Activated CD8-positive, alpha-beta memory T cell treated with anti-CD3 and anti-CD28 coated beads, Interleukin-2, amount 50 U/mL, for 4 hours (primary cell): ENCODE data around the gene SEMA7A.
A peak's percentile ranks its signal among the peaks of the same experiment; 100 is the strongest.

ENCODE experiments used
- DNase-seq: peaks from one replicate; pipeline ENCODE4 v3.0.0-alpha.2; 2020

SEMA7A gene

GRCh38 chr15:74428970-74429780 is 4.6 kb downstream of the SEMA7A start:
- DNase-seq: no peak

DNA sequence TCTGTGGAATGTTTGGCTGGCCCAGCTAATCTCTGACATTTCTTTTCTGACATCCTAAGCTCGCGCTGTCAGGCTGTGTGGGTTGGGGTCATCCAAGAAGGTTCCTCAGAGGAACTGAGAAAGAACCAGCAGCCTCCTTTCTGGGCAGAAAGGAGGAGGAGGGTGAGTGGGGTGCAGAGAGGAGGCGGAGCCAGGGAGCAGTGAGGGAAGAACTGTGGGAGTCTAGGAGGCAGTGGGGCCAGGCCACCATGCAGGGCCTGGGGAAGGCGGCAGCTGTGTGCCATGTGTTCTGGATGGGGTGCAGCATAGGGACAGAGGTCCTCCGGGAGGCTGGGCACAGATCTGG is 5.3 kb downstream of the SEMA7A start:
- DNase-seq: no peak

GRCh38 chr15:74427607-74428441 is 5.9 kb downstream of the SEMA7A start:
- no peak for DNase-seq

DNA sequence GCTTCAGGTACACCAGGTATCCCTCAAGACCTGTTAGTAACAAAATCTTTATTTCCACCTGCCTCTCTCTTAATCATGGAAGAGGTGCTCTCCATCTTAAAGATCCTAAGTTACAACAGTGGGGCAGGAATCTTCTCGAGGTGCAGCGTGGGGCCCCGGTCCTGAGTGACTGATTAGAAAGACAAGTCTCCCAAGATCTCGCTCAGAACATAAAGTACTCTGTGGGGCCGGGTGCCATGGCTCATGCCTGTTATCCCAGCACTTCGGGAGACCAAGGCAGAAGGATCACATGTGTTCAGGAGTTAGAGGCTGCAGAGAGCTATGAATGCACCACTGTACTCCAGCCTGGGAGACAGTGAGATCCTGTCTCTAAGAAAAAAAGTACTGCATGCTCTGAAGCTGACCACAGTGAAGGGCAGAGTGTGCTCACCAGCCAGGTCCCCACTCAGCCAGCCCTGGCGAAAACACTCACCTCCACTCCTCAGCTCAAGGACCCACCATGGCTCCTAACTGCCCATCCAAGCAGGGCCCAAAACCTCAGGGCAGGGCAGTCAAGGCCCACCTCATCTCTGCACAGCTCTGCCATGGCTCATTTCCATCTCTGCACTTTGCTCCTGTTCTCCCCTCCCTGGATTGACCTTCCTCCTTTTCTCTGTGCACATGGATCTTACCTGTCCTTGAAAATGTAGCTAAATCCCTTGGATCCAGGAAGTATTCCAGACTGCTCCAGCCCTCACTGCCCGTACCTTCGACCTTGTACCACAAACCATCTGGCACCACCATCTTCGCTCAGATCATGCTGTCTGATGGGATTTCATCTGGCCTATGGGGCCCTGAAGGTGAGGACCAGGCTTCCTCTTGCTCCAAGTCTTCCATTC is 7.1 kb downstream of the SEMA7A start:
- no peak for DNase-seq

DNA sequence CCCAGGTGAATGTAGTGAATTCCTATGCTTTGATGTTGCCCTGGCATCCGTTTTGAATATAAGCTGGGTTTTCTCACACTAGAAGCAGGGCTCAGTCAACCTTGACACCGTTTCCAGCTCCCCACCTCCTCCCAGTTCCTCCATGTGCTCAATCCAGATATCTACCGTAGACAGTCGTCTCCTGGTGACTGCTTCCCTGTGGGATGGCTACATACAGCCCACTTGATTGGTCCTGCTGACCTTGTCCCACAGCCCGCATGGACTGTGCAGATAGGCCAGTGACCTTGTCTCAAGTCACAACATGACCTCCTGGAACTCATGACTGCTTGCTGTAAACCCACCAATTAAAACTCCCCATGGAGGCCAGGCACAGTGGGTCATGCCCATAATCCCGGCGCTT is 8.1 kb downstream of the SEMA7A start:
- DNase-seq: no peak

DNA sequence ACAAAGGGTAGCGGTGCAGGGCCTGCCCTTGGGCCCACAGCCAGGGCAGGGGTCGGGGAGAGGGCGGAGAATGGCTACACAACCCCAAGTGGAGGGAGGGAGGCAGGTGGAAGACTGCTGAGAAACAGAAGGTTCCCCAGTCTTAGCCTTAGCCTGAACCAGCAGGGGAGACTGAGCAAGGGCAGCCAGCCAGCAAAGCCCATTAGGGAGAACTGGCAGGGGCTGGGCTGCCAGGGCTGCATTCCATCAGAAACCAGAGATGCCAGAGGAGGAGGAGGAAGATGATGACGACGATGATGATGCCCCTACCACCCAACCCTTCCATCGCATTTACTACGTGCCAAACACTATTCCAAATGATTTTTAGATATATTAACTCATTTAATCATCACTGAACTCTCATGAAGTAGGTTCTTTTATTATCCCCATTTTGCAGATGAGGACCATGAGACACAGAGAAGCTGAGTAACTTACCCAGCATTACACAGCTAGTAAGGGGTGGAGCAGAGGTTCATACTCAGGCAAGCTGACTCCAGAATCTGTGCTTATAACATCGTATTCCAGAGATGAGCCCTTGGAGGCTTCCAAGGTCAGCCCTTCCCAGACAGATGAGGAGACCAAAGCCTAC is 8.7 kb downstream of the SEMA7A start:
- no peak for DNase-seq

DNA sequence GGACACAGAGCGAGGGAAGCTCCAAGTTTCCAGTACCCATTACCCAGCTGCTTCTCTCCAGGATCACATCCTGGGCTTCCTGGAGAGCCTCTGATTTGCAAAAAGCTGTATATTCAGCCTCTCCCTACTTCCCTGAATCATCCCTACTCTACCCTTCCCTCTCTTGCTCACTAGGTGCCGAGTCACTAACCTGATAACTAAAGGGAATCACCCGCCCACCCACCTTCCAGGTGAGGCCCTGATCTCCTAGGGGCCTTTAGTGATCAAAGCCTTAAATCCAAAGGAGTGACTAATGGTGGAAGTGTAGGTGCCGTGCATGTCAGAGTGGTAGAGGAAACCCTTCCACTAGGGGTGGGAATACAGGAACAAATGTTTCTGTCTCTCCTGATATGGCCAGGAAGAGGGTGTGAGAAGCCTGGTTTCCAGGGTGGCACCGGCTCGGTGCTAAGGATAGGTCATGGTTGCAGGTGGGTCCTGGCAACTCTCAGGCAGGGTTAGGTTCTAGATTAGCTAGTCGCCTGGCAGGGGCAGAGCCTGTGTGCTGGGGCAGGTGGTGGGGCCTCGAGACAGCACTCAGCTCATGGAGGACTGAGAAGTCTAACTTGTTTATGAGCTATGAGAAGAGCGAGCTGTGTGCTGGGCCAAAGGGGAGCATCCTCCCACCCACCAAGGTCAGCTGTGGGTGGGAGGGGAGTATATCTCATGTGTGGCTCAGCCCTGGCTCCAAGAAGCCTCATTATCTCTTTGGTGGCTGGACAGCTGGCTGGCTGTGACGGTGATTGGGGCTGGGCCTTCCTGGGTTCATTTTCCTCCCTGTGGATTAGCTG is 10.1 kb downstream of the SEMA7A start:
- DNase-seq: no peak

DNA sequence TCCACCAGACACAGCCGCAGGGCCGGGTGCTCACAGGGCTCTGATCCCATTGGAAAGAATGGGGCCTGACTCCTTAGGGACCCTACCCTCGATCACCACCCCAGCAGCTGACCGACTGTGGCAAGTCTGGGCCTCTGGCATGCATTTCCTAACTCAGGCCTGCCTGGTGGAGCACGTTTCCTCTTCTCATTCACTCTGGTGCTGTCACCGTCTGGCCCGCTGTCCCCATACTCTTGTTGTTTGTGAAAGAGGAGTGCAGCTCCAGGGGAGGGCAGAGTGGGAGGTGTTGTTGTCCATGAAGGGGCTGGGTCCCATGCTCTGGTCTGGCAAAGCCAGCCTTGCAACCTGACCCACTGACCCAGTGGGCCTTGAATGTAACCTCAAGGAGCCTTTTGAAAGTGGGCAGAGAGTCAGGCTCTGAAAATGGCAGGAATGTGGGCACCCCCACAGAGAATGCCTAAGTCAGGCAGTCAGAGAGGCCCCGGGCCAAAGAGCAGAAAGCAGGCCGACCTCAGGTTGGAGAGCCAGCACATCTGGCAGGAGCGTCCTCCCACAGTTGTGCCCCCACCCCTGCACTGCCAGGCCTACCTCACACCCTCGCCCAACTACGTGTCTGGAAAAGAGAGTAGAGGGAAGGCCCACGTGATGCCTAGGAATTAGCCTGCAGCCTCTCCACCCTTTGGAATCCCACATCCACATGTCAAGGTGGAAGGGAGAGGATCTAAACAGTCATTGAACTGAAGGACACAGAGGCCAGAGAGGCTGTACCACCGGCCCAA is 10.9 kb downstream of the SEMA7A start:
- DNase-seq: no peak

DNA sequence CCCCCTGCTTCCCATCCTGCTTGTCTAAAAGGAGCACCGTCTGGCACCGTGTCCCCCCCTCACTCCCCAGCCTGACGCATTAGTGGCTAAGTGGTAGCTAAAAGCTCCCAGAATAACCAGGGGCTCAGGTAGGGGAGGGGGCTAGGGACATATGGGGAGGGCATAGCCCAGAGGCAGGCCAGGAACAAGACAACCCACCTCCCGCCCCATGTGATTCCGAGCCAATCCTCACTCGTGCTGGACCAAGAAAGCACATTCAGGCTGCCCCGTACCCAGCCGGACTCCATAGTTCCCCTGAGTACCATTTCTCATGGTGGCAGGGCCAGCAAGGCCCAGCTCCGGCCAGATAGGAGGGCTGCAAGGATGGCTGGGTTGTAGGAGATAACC is 11.5 kb downstream of the SEMA7A start:
- no peak for DNase-seq

- no peak for DNase-seq
These were observed 12.2 kb downstream of the SEMA7A start for GRCh38 chr15:74421302-74422245.

GRCh38 chr15:74420193-74420905 is 13.4 kb downstream of the SEMA7A start:
- peak; percentile 14 for DNase-seq

- no peak for DNase-seq
These were observed 14.3 kb downstream of the SEMA7A start for GRCh38 chr15:74419432-74419831.

DNA sequence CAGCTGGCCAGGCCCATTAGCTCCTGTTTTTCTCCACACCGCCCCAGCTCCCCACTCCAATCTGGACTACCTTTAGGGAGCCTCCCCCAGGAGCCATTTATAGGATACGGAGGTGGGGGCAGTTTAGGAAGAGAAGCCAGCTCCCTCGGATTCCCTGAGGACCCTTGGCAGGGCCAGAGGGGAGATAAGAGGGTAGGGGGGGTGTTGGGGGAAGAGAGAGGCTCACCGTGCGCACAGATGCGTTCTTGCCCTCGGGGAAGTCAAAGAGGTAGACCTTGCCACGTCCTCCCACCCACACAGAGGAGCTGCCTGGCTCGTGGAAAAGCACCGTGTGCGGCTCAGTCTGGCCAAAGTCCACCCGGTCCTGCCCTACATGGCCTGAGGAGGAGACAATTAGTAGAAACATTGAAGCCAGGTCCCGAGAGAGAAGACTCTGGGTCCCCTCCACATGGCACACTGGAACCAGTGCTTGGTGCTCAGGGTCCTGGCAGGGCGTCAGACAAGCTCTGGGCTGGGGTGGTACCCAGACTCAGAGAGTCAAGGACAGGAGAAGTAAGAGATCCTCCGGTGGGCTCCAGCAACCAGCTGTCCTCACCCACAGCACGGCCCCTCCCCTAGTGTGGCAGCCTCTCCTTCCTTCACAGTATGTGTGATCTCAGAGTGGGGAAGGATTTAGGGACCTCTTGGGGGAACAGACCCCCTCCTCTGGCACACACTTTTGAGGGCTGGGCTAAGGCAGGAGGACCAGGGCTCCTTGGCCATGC is 15.0 kb downstream of the SEMA7A start:
- peak; percentile 16 for DNase-seq

DNA sequence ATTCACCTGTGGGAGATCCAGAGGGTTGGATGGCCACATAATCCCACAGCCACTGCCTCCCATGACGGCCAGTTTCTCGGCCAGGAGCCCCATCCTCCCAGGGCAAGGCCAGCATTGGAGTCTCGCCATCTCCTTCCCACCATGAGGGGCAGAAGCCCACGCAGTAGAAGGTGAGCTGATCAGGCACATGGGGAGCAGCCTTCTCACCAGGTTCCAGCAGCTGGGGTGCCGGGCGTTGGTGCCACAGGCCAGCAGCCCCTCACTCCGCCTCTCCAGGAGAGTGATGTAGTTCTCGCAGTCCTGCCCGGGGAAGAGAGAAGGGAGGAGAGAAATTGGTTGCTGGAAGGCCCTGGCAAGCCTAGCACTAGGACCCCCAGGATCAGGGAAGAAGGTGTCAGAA is 16.1 kb downstream of the SEMA7A start:
- no peak for DNase-seq

GRCh38 chr15:74417225-74417624 is 16.5 kb downstream of the SEMA7A start:
- DNase-seq: no peak

DNA sequence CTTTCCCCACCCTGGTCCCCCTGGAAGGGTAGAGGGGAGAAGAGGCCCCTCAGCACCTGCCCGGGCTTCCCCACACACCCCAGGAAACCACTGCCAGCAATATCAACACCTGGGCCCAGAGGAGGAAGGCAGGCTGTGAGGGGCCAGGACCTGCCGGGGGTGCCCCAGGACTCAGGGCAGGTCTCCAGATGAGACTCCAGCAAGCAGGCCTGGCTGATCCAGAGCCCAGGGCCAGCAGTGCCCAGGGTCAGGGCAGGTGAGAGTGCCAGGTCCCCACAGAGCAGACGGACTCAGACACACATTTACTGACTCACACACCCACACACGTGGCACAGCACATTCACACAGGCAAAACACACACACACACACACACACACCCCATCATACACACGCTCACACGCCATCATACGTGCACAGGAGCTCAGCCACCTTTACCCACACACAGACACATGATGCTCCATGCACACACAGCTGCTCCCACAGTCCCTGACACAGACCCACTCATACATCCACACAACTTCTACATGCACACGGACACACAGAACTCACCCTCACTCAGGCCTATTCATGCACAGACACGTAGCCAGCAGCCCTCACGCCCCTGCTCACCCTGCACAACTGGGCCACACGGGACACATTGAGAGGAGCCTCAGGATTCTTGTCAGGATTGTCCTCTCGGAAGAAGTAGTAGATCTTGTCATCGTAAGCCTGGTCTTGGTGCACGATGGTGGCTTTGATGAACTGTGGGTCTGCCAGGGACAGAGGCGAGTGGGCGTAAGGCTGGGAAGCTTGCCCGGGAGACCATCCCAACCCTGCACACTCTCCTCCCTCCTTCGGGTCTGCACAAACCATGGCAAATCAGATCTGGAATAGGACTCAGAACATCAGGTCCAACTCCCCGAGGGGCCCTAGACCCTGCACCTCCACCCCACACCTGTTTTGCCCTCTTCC is 17.5 kb downstream of the SEMA7A start:
- DNase-seq: no peak
